HEK293T (cell line): ENCODE measurements around the gene SSX2IP.

ENCODE experiments used
- ARNT ChIP-seq: fragments of 450-650 bp; IDR thresholded peaks from 2 replicates; pipeline ENCODE4 v1.6.1; 2017; ENCODE audit warnings: mild to moderate bottlenecking
- BHLHE40 ChIP-seq: fragments of 450-650 bp; IDR thresholded peaks from 2 replicates; pipeline ENCODE4 v1.6.1; 2016; ENCODE audit warnings: mild to moderate bottlenecking, moderate library complexity, borderline replicate concordance
- CTBP1 ChIP-seq: fragments of 450-650 bp; IDR thresholded peaks from 2 replicates; pipeline ENCODE4 v1.6.1; 2016; ENCODE audit warnings: borderline replicate concordance
- ELF4 ChIP-seq: fragments of 450-650 bp; IDR thresholded peaks from 2 replicates; pipeline ENCODE4 v1.6.1; 2017; ENCODE audit warnings: antibody characterized with exemption
- FOXK2 ChIP-seq: fragments of 450-650 bp; IDR thresholded peaks from 2 replicates; pipeline ENCODE4 v1.6.1; 2016; ENCODE audit warnings: mild to moderate bottlenecking
- FOXM1 ChIP-seq: fragments of 450-650 bp; IDR thresholded peaks from 2 replicates; pipeline ENCODE4 v1.6.1; 2017; ENCODE audit warnings: mild to moderate bottlenecking, borderline replicate concordance
- HDGF ChIP-seq: fragments of 450-650 bp; IDR thresholded peaks from 2 replicates; pipeline ENCODE4 v1.6.1; 2017; ENCODE audit warnings: antibody characterized with exemption, borderline replicate concordance
- L3MBTL2 ChIP-seq: fragments of 450-650 bp; conservative IDR thresholded peaks from 2 replicates; pipeline ENCODE4 v1.6.1; 2016; ENCODE audit warnings: mild to moderate bottlenecking
- PKNOX1 ChIP-seq: fragments of 450-650 bp; IDR thresholded peaks from 2 replicates; pipeline ENCODE4 v1.6.1; 2016
- SP1 ChIP-seq: fragments of 450-650 bp; IDR thresholded peaks from 2 replicates; pipeline ENCODE4 v1.6.1; 2017
- SUZ12 ChIP-seq: fragments of 450-650 bp; IDR thresholded peaks from 2 replicates; pipeline ENCODE4 v1.6.1; 2016; ENCODE audit warnings: mild to moderate bottlenecking
- TARDBP ChIP-seq: fragments of 450-650 bp; IDR thresholded peaks from 2 replicates; pipeline ENCODE4 v1.6.1; 2016
- ZNF384 ChIP-seq: fragments of 450-650 bp; IDR thresholded peaks from 2 replicates; pipeline ENCODE4 v1.6.1; 2016

DNA sequence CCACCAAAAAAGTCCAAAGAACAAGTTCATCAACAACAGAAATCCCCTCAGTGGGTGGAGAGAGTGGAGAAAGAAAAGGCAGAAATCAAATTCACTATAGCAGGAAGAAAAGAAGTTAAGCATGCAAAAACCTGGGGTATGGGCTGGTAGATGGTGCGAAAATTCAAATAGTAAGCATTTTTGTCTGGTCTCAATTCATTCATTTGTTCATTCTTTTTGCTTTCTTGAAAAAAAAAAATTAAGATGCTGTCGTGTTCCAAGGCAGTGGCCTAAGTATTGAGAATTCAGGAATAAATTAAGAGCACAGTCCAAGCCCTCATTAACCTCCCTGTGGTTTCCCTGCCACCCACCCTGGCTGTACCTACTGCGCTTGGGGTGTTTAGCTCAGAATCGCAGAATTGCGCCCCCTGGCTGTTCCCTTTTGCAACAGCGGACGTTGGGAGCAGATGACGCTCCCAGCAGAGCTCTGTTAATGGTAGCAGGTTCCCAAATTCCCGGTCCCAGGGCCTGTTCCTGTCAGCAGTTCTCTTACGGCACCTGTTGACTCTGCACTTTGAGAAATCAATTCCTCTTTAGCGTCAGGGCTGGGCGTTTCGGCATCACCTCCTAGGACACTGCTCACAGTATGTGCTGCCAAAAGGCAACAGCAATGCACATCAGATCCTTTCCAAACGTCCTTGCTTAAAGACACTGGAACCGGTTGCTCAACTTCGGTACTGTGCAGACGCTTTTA lies 34.0 kb upstream of the SSX2IP start:
- no peak for TF ChIP-seq ZNF384
- no peak for TF ChIP-seq BHLHE40
- no peak for TF ChIP-seq FOXK2
- TF ChIP-seq FOXM1 = no peak
- TF ChIP-seq HDGF = no peak
- no peak for TF ChIP-seq ARNT
- no peak for TF ChIP-seq ELF4
- TF ChIP-seq TARDBP = no peak
- TF ChIP-seq SUZ12 = no peak
- TF ChIP-seq PKNOX1 = no peak
- TF ChIP-seq CTBP1 = no peak
- no peak for TF ChIP-seq SP1
- TF ChIP-seq L3MBTL2 = no peak
